ENCODE measurements around the gene HSPA1L.
"Not testable (repeated sequence)": the region's sequence is repeated elsewhere in the genome, so short reads cannot be mapped to it uniquely, and the experiment has no call there.

Gene HSPA1L

DNA sequence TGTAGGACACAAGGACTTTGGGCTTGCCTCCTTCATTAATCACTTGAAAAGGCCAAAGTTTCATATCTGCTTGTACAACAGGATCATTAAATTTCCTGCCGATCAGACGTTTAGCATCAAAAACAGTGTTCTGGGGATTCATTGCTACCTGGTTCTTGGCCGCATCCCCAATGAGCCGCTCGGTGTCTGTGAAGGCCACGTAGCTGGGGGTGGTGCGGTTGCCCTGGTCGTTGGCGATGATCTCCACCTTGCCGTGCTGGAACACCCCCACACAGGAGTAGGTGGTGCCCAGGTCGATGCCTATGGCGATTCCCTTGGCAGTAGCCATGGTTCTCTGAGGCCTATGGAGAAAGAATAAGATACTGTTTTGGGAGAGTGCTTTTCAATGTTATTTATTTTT lies 3.4 kb downstream of the HSPA1L start:
- DNase-seq: no peak

DNA sequence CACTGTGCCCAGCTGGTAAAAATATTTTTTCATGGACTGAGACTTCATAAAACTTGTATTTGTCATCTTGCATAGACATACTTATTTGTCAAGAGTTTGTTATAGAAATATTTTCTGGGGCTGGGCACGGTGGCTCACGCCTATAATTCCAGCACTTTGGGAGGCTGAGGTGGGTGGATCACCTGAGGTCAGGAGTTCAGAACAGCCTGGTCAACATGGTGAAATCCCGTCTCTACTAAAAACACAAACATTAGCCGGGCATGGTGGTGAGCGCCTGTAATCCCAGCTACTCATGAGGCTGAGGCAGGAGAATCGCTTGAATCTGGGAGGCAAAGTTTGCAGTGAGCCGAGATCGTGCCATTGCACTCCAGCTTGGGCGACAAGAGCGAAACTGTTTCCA lies 6.5 kb downstream of the HSPA1L start:
- DNase-seq: not testable (repeated sequence)

DNA sequence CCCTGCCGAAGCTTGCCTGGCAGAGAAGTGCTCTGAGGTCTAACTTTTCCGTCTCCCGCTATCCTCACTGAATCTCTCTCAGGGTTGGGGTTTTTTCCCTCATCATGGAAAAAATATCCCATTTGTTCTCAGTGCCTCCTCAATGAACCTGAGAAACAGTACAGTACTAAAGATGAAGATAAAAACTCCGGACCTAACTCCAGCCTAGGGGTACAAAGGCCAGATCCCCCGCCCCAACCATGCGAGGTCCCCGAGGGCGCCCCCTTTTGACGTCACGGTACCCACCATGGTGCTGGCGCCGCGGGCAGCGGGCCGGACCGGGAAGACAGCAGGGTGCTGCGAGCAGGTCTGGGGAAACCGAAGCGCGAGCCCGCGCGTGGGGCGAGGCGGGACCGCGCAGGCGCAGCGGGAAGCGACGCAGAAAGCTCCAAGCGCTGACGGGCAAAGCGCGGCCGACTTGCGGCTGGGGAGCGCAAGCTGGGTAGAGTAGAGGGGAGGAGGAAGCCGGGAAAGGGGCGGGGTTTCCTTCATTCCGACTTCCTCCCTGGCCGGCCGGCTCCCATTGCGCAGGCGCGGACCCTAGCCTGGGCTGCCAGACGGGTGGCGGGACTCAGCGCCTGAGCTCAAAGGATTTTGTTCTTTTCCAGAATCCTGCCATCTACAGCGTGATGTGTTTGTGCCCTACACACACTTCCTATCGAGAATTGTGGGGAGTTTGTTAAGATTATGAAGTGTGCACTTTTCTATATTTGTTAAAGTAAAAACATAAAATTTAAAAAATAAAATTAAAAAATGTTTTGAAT lies 8.4 kb downstream of the HSPA1L start, which contains the start of gene LSM2:
LSM2 (minus strand) TSS at position 497 of the 803 bp plus-strand sequence; CDS start at position 288, 209 bp downstream.
- peak; percentile 91 for DNase-seq

- no peak for DNase-seq
Measured at GRCh38 chr6:31805939-31806469, 9.1 kb downstream of the HSPA1L start.

DNA sequence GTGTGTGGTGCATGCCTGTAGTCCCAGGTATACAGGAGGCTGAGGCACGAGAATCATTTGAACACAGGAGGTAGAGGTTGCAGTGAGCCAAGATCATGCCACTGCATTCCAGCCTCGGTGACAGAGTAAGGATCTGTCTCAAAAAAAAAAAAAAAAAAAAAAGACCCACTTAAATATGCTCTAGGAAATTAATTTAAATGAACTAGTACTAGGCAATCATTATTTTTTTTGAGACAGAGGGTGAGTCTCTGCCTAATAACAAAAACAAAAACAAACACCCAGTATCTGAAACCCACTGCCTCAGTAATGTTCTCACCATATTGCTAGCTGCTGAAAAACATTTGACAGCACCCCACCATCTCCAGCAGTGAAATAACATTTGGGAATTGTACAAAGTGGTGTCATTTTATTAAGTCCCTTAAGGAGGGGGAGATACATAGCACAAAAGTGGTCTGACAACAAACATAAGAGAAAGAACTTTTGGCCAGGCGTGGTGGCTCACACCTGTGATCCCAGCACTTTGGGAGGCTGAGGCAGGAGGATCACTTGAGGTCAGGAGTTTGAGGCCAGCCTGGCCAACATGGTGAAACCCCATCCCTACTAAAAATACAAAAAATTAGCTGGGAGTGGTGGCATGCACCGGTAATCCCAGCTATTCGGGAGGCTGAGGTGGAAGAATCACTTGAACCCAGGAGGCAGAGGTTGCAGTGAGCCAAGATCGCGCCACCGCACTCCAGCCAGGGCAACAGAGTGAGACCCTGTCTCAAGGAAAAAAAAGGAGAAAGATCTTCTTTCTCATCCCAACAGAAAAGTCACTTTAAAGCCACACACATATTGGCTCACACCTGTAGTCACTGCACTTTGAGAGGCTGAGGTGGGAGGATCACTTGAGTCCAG lies 13.8 kb downstream of the HSPA1L start:
- DNase-seq: not testable (repeated sequence)

DNA sequence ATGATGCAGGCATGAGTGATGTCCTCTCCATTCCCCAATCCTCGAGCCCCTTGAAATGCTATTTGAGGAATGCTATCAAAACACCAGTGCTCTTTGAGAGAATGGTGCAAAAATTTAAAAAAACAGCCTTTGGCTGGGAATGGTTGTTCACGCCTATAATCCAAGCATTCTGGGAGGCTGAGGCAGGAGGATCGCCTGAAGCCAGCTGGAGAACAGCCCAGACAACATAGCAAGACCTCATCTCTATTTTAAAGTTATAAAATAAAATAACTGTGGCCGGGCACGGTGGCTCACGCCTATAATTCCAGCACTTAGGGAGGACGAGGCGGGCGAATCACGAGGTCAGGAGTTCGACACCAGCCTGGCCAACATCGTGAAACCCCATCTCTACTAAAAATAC lies 15.3 kb downstream of the HSPA1L start:
- no peak for DNase-seq

DNA sequence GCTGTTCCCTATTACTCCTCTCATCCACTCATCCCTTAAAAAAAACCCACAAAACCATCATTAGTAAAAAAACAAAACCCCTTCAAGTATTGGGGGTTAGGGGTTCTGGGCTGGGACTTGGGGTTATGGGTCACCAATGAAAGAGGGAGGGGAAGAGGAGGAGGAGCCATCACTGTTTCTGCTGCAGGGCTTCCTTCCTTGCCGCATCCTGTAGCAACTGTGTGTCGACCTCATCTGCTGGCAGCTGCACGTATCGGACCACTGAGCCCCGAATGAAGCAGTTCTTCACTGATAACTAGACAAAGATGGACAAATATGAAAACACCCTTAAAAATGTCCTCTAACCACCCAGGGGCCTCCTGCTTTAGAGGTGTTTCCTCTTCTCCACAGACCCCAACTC lies 17.5 kb downstream of the HSPA1L start:
- DNase-seq: no peak

- DNase-seq: no peak
Measured at GRCh38 chr6:31796993-31797385, 18.1 kb downstream of the HSPA1L start.

DNA sequence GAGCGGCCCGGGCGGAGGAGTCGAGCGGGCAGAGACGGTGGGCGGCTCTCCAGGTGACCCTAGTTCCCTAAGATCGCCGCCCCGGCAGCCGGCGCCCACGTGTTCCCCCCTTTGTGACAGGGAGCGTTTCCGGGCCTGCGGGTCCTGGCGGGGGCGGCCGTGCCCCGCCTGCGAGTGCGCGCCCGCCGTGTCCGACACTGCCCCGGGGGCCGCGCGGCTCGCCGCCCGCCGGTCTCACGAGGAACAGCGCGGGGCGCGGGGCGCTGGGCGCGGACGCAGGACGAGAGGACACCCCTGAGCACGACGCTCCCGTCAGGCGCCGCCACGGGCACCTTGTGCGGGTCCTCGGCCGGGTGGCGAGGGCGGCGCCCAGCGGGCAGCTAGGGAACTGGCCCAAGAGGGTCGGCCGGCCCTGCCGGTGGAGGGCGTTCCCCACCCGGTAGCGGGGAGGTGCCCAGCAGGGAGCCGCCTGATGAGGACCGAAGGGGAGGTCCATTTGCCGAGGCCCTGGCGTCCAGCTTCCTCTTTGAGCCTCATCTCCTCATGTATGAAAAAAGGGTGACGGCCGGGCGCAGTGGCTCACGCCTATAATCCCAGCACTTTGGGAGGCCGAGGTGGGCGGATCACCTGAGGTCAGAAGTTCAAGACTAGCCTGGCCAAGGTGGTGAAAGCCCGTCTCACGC lies 19.3 kb downstream of the HSPA1L start, which contains the start of gene VARS1:
VARS1 (minus strand) TSS at position 137 of the 683 bp plus-strand sequence. CDS start 535 bp downstream, outside the sequence.
- peak; percentile 88 for DNase-seq

- DNase-seq: no peak
Measured at GRCh38 chr6:31794866-31795615, 20.0 kb downstream of the HSPA1L start.

DNA sequence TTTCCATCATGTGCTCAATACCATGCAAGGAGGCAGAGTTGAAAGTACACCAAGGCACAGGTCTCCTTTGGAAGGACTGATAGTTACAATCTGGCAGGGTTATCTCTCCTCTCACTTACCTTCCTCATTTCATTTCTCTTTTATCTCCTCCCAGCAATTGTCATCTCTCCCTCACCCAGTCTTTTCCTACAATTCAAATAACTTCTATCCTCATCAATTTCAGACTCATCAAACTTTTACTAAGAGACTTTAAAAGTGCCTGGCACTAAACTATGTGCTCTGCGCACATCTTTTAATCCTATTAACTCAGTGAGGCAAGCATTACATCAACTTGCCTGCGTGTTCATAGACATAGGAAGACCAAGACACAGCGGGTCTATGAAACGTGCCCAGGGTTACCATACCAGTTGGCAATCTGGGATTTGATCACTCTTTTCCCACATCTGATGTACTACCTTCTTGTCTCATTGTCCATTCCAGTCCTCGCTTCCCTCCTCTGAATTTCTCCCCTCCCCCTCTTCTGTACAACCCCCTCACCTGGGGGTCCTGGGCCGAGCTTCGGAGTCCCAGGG lies 20.7 kb downstream of the HSPA1L start:
- DNase-seq: no peak

DNA sequence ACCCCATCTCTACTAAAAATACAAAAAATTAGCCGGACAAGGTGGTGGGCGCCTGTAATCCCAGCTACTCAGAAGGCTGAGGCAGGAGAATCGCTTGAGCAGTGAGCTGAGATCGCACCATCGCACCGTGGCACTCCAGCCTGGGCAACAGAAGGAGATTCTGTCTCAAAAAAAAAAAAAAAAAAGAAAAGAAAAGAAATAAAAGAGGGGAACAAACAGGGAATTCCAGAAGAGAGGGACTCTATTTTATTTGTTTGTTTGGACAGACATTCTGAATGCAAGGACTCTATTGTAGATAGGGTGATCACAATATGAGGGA lies 21.2 kb downstream of the HSPA1L start:
- DNase-seq: not testable (repeated sequence)

DNA sequence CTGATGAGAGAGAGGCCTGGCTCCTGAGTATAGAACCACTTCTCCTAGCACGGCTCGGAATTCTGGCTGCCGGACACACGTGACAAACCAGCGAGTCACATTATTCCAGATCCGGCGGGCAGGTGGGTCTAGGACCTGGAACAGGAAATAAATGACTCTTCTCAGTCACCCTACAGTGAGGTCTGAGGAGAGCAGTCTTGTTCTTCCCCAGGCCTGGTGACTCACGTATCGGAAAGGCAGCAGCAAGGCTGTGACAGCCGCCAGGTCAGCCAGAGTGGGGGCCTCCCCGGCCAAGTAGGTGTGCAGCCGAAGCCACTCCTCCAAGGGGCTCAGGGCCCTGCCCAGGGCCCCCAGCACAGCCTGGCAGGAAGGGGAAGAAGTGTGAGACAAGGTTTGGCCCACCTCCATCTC lies 22.3 kb downstream of the HSPA1L start:
- no peak for DNase-seq

DNA sequence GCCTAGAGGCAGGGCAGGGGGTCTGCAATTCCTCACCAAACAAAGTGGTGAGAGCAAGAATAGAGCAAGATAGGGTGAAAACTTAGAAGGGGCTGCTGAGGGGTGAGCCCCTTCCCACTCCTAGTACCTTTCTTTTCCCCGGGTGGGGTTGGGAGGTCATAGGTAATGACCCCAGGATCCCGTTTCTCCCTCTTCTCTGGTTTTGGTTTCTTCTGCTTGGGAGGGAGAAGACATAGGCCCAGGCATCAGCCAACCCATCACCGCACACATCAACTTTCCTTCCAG lies 23.1 kb downstream of the HSPA1L start:
- DNase-seq: no peak

- DNase-seq: no peak
Measured at GRCh38 chr6:31791324-31792089, 23.6 kb downstream of the HSPA1L start.

DNA sequence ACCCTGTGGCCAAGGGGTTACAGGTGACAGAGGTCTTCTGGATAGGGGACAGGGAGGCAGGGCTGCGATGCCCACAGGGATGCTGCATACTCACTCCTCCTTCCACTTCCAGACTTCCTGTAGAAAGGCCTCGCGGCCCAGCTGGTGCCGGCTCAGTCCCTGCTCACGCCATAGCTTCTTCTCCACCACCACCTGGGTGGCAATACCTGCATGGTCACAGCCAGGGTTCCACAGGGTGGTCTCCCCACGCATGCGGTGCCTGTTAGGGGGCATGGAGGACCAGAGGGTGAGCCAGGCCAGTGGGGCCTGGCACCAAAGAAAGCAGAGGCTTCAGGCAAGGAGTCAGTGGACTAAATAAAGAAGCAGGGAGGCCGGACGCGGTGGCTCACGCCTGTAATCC lies 29.6 kb downstream of the HSPA1L start:
- DNase-seq: no peak

DNA sequence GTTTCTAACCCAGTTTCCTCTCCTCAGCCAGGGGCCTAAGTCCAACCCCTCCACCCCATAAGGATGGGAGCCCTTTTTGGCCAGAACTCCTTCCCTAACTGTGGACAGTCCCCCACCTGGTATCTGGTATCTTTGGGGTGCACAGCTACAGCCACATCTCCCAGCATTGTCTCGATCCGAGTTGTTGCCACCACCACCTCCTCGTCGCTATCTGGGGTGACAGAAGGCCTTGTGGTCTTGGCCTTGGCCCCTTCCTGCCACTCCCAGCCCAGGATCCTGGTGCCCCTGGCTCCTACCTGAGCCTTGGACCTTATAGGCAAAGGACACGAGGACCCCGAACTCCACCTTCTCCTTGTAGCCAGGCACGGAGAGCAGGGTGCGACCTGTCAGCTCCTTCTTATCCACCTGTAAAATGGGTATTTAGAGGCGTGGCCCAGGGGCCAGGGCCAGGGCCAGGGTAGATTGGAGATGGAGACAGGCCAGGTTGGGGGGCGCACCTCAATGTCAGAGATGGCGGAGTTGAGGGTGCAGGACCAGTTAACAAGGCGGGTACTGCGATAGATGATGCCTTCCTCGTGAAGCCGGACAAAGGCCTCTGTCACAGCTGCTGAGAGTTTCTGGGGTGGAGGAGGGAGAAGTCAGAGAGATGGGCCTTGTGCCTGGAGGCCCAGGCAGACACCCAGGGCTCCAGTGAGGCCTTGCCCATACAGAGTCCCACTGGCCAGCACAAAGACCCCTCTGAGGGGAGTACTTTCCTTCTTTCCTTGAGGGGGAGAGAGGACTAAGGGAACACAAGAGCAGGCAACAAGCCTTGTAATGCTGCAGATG lies 30.8 kb downstream of the HSPA1L start:
- DNase-seq: no peak

- DNase-seq: no peak
Measured at GRCh38 chr6:31782126-31782855, 32.8 kb downstream of the HSPA1L start.

DNA sequence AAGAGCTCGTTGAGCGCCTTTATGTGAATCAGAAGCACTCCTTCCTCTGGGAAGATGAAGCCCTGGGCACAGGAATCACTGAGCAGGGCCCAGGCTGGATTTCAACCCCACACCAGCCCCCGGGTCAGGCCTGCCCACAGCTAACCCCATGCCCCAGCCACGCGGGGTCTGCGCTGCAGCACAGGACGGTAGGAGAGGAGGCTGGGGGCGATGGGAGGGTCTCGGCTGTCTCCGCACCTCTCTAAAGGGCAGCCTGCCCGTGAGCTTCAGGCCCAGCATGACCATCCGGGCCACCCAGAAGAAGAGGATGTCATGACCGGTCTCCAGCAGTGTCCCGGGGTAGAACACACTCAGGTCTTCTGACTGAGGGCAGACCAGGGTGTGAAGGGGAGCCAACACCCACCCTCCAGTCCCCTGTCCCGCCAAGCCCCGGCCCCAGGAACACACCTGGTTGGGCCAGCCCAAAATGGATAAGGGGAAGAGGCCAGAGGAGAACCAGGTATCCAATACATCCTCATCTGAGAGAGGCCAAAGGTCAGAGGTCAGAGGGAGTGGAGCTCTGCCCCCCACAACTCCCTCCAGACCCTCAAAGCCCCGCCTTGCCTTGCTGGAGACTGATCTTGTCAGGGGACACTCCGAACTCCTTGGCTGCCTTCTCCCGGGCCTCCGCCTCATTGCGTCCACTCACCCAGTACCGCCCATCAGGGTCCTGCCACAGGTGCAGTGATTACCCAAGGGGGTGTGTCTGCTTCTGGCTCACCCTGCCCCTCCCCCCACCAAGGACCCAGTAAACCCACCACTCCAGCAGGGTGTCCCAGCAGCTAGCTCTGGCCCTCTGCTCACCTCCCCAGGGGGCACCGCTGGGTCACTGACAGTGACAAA lies 33.6 kb downstream of the HSPA1L start:
- no peak for DNase-seq
